ENCODE results near the gene COL9A3.

COL9A3 gene

DNA sequence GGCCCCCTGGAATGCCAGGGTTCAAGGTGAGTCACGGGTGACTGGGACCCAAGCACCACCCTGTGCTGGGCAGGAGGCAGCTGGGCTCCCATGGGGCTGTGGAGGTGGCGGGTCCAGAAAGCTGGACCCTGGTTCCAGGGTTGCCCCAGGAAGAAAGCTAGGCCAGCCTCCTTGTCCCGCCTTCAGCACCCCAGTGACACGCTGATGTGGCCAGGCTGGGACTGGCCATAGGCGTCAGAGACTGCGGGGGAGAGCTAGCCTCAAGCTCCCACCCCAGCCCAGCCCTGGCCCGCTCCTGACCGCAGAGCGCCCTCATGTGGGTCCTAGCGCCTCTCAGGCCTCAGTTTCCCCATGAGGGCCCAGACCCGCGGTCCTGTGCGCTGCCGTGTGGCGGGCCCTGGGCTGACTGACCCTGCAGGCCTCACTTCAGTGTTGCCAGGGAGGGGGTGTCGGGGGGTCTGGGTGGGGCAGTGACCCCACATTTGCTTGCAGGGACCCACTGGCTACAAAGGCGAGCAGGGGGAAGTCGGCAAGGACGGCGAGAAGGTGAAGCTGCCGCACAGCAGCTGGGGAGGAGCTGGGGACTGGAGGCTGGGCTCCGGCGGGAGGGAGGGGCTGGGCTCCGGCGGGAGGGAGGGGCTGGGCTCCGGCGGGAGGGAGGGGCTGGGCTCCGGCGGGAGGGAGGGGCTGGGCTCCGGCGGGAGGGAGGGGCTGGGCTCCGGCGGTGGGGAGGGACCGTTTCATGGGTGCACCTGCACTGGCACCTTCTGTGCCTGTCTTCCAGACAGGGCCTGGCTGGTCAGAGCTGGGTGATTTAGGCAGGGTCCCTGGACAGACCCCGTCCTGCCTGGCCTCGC, 7.9 kb downstream of the COL9A3 start:
- DNase-seq = no peak

DNA sequence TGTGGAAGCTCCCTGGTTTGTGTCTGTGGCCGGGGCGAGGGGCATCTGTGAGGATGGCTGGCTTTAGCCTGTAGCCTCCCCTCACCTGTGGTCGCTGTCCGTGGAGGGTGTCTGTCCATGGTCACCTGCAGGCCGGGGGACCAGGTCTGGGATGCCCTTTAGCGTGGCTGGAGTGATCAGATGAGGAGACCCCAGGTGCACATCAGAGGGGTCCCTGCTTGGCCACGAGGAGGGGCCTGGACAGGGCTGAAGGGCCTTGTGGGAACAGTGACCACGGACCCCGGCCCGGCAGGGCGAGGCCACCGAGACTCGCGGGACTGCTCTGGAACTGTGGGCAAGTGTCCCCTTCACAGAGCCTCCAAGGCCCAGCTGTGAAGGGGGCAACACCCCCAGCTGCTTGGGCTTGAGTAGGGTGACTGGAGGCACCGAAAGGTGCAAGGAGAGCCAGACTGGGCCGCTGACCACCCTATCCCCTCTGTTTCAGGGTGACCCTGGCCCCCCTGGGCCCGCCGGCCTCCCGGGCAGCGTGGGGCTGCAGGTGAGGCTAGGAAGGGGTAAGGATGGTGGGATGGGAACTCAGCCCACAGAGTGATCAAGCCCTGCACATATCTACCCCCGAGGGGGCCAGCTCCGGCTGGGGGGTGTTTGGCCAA, 8.6 kb downstream of the COL9A3 start:
- no peak for DNase-seq

DNA sequence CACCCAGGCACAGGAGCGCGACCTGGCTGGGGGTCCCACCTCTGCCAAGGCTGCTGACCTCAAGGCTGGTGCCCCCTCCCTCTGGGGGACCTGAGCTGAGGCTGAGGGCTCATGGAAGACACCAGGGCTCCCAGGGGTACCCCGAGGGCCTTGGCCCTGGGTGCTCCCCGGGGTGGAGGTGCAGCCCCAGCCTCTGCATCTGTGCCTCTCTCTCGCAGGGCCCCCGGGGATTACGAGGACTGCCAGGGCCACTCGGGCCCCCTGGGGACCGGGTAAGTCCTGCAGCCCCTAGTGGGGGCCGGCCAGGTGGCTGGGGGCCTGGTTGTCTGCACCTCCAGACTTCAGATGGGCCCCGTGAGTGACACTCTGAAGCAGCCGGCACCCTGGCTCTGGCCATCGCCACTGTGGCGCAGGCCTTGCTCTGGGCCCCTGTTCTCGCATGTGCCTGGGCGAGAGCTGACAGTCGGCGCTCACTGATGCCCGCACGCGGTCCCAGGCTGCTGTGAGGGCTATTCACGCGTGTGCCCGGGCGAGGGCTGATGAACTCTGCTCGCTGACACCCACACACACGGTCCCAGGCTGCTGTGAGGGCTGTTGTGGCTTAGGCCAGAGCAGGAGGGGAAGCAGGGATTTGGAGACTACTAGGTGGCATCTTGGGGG, 9.3 kb downstream of the COL9A3 start:
- no peak for DNase-seq

- DNase-seq = no peak
These were observed 9.9 kb downstream of the COL9A3 start for GRCh38 chr20:62826646-62827310.

DNA sequence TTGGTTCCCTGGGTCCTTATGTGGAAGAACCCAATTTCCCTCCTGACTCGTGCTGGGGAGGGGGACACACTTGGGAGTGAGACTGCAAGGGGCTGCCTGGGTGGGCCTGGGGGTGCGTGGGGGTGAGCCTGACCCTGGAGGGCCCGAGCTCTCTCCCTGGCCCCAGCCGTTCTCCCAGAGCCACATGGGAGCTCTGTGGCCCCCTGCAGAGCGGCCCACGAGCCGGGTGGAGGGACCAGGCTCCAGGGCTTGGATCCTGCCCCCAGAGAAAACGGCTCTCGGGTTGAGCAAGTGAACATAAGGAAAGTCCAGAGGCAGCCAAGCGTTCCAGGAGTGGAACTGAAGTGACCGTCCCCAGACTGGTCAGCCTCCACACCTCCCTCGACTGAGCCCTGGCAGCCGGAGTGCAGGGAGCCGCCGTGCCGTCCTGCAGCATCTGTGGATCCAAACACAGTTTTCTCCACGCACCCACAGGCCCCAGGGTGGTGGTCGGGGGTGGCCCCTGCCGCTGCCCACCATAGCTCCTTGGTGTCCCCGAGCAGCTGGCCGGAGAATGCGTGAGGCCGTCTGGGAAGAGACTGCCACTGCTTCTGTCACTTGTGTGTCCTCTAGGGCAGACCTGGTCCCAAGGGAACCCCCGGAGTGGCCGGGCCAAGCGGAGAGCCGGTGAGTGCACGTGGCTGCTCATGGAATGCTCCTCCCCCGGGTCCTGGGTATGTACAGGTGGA, 10.6 kb downstream of the COL9A3 start:
- no peak for DNase-seq

- no peak for DNase-seq
These were observed 11.2 kb downstream of the COL9A3 start for GRCh38 chr20:62828051-62828450.

DNA sequence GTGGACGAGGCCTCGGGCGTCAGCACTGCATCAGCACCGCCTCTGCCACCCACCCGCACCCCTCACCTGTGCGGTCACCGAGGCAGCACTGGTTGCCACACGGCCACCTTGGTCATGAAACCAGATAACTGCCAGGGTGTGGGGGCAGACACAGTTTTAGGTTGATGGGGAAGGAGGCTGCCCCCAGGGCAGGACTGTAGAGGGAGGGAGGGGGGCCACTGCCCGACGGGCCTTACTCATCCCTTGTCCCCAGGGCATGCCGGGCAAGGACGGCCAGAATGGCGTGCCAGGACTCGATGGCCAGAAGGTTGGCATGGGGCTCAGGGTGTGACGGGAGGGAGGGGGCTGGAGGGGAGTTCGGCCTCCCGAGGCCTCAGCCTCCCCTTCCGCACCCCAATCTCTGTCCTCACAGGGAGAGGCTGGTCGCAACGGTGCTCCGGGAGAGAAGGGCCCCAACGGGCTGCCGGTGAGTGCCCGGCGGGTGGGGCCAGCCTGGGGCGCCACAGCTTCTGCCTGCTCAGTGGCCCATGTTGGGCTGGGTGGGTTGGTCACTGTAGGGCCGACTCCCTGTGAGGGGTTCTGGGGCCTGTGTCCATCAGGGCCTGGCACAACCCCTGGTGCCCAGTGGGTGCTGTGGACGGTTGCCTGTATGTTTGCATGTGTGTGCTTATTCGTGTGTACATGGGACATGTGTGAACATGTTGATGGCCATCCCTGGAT, 11.8 kb downstream of the COL9A3 start:
- DNase-seq = no peak

GRCh38 chr20:62829231-62830230, 12.7 kb downstream of the COL9A3 start:
- no peak for DNase-seq

GRCh38 chr20:62830251-62830650, 13.4 kb downstream of the COL9A3 start:
- DNase-seq = no peak

GRCh38 chr20:62830821-62831220, 14.0 kb downstream of the COL9A3 start:
- no peak for DNase-seq

DNA sequence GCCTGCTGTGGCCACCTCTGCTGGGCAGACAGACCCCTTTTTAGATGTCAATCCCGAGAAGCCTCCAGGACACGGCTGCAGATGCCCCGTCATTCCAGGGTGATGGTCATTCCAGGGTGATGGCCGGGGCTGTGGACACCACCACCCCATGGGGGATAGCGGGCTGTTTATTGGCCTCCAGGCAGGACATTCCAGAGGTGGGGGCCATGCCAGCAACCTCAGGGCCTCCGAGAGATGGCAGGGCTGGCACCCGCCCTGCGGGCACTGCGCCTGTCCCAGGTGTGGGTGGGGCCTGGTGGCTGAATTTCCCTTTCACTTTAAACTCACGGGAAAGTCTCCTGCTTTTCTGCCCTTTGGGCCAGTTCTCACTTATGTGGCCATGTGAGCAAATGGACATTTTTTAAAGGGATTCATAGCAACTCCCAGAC, 14.5 kb downstream of the COL9A3 start:
- DNase-seq = no peak

- no peak for DNase-seq
These were observed 15.0 kb downstream of the COL9A3 start for GRCh38 chr20:62831854-62832211.

DNA sequence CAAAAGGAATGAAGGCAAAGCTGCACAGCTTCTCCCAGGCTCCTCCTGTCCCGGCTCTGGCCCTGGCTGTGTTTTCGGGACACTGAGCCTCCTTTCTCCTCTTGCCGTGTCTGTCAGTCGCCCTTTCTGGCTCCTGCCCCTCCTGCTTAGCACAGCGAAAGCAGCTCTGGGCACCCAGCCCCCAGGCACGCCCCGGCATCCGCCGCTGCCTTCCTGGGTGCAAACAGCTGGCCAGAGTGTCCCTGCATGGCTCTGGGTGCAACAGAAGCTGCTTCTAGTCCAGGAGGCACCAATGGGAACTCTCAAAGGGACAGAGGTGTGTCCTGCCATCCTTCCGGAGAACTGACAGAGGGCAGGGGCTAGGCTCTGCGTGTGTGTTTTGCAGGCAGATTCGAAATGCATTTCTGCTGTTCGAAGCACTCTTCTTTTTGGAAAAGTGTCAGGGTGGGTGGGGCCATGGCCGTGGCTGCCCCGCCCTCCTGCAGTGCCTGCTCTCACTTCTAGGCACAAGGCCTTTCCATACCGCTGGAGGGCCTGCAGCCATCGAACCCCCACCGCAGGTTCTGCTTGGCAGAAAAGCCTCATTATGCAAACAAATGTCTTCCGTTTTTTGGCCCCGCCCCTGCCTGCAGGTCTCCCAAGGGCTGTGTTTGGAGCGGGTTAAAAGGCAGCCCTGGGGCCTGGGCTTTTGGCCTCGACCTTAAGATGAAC, 15.5 kb downstream of the COL9A3 start:
- DNase-seq = no peak

DNA sequence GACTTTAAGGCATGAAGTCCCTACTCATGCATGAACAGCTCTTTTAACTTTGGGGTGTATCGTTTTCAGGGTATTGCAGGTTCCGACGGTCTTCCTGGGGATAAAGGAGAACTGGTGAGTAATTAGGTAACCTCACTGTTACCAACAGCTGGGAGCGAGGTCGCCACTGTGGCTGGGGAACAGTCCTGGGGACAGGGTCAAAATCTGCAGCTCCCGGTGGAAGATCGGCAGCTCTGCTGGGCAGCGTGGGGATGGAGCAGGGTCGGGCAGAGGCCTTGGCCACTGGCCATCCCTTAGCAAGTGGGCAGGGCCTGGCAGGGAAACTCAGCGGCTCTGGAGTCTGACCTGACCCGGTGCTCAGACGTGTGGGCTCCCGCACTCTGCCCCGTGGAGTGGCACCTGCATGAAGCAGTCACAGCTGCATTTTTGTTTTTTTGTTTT, 16.1 kb downstream of the COL9A3 start:
- no peak for DNase-seq

- no peak for DNase-seq
These were observed 18.3 kb downstream of the COL9A3 start for GRCh38 chr20:62834967-62835730.

DNA sequence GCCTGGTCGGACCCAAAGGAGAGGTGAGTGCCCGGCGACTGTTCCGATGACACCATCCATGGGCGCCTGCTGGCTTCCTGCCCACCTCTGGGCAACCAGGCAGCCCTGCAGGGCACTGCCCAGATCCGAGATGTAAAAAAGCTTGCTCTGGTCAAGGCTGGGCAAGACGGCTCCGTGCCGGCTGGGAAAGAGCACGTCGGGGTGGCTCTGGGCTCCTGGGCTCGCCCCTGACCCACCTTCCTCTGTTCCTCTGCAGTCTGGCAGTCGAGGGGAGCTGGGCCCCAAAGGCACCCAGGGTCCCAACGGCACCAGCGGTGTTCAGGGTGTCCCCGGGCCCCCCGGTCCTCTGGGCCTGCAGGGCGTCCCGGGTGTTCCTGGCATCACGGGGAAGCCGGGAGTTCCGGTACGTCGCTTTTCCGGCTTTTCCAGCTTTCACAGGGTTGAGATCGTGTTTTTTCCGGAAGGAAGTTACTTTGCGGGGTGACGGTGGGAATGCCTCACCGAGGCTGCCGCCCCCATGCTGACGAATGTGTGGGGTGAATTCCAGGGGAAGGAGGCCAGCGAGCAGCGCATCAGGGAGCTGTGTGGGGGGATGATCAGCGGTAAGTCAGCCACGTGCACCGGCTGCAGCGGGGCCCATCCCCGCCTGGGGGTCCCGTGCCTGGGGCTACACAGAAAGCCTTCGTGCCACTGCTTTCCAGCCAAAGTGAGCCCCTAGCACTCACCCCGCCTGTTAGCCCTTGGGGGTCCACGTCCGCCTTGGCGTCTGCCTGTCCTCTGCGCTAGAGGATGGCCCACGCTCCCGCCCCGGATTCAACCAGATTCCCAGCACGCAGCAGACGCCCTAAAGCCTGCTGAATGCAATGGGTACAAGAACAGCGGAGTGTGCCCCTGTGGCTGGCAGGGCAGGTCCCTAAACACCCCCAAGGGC, 19.3 kb downstream of the COL9A3 start:
- DNase-seq = no peak

DNA sequence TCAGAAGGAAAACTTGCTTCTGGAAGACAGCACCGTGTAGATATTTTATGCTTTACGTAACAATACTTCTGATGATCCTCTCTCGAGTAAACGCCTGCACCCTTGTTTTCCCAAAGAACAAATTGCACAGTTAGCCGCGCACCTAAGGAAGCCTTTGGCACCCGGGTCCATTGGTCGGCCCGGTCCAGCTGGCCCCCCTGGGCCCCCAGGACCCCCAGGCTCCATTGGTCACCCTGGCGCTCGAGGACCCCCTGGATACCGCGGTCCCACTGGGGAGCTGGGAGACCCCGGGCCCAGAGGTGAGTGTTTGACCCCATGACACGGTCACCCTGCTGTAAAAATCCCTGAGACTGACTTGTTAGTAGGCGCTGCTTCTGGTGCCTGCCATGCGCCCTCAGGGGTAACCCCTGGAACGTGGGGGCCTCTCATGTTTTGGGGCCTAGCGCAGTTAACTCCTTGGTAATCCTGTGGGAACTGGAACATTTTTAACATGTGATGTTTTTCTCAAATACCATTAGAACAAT, 20.2 kb downstream of the COL9A3 start:
- no peak for DNase-seq

- DNase-seq = no peak
These were observed 20.9 kb downstream of the COL9A3 start for GRCh38 chr20:62837790-62838127.

Measured in NCI-H748 treated with DMSO at 0.1 percent for 48 hours (cell line).